Measurements from ENCODE around the gene FMNL2.

DNA sequence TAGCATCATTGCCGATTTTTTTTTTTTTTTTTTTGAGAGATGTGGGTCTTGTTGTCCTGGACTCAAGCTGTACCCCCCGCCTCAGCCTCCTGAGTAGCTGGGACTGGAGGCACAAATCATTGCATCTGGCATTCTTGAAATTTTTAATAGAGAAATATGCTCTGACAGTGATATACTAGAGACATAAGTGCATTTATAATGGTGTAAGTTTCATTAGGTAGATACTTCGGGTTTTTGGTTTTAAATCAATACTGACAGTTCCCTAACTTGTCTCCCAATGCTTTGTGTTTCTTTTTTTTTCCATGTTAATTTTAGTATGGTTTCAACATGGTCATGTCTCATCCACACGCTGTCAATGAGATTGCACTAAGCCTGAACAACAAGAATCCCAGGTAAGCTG lies 243.6 kb downstream of the FMNL2 start:
- TF ChIP-seq EP300 (IDR thresholded peaks at IDR 0.05) (no peak), POLR2A (IDR thresholded peaks at IDR 0.05) (no peak)
- TF ChIP-seq, protein P1, sequence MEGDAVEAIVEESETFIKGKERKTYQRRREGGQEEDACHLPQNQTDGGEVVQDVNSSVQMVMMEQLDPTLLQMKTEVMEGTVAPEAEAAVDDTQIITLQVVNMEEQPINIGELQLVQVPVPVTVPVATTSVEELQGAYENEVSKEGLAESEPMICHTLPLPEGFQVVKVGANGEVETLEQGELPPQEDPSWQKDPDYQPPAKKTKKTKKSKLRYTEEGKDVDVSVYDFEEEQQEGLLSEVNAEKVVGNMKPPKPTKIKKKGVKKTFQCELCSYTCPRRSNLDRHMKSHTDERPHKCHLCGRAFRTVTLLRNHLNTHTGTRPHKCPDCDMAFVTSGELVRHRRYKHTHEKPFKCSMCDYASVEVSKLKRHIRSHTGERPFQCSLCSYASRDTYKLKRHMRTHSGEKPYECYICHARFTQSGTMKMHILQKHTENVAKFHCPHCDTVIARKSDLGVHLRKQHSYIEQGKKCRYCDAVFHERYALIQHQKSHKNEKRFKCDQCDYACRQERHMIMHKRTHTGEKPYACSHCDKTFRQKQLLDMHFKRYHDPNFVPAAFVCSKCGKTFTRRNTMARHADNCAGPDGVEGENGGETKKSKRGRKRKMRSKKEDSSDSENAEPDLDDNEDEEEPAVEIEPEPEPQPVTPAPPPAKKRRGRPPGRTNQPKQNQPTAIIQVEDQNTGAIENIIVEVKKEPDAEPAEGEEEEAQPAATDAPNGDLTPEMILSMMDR (IDR thresholded peaks at IDR 0.05) = no peak

Data from stomach (tissue), 4 donors.